Measurements from ENCODE around the gene SNX8.

SNX8 gene

GRCh38 chr7:2289111-2289586 lies 25.1 kb downstream of the SNX8 start:
- DNase-seq = no peak

GRCh38 chr7:2288503-2288902 lies 25.7 kb downstream of the SNX8 start:
- DNase-seq = no peak

GRCh38 chr7:2287745-2288144 lies 26.5 kb downstream of the SNX8 start:
- no peak for DNase-seq

- DNase-seq = no peak
Observed at GRCh38 chr7:2283074-2283473, 31.2 kb downstream of the SNX8 start.

- no peak for DNase-seq
Observed at GRCh38 chr7:2282185-2282751, 32.0 kb downstream of the SNX8 start.

GRCh38 chr7:2281541-2281940 lies 32.7 kb downstream of the SNX8 start:
- DNase-seq = peak; percentile 40

GRCh38 chr7:2280424-2280823 lies 33.8 kb downstream of the SNX8 start:
- DNase-seq = no peak

GRCh38 chr7:2279896-2280295 lies 34.3 kb downstream of the SNX8 start:
- DNase-seq = peak; percentile 50

- no peak for DNase-seq
Observed at GRCh38 chr7:2278026-2278425, 36.2 kb downstream of the SNX8 start.

GRCh38 chr7:2276107-2276506 lies 38.1 kb downstream of the SNX8 start:
- DNase-seq = no peak

- DNase-seq = no peak
Observed at GRCh38 chr7:2275101-2275500, 39.1 kb downstream of the SNX8 start.

- DNase-seq = no peak
Observed at GRCh38 chr7:2274666-2275065, 39.6 kb downstream of the SNX8 start.

- DNase-seq = no peak
Observed at GRCh38 chr7:2273866-2274265, 40.4 kb downstream of the SNX8 start.

GRCh38 chr7:2272031-2272430 lies 42.2 kb downstream of the SNX8 start:
- no peak for DNase-seq

GRCh38 chr7:2271273-2272026 lies 42.8 kb downstream of the SNX8 start:
- DNase-seq = no peak

- no peak for DNase-seq
Observed at GRCh38 chr7:2270495-2270894, 43.7 kb downstream of the SNX8 start.

- DNase-seq = no peak
Observed at GRCh38 chr7:2269991-2270460, 44.2 kb downstream of the SNX8 start.

- peak; percentile 64 for DNase-seq
Observed at GRCh38 chr7:2269089-2269990, 44.9 kb downstream of the SNX8 start.

- peak; percentile 51 for DNase-seq
Observed at GRCh38 chr7:2266911-2267310, 47.3 kb downstream of the SNX8 start.

- DNase-seq = no peak
Observed at GRCh38 chr7:2264158-2264557, 50.1 kb downstream of the SNX8 start.

- no peak for DNase-seq
Observed at GRCh38 chr7:2263176-2263575, 51.1 kb downstream of the SNX8 start.

GRCh38 chr7:2261611-2262010 lies 52.6 kb downstream of the SNX8 start:
- no peak for DNase-seq

- DNase-seq = no peak
Observed at GRCh38 chr7:2260820-2261219, 53.4 kb downstream of the SNX8 start.

GRCh38 chr7:2259480-2259879 lies 54.8 kb downstream of the SNX8 start:
- DNase-seq = no peak

Data from DMS 273 treated with DMSO at 0.1 percent for 48 hours (cell line).